Activated T-helper 9 cell treated with anti-CD3 and anti-CD28 coated beads, Interleukin-2, amount 50 U/mL, for 16 hours (primary cell): ENCODE measurements around the gene MR1.

Experiments
- DNase-seq: peaks from one replicate; pipeline ENCODE4 v3.0.0-alpha.2; 2020; ENCODE audit warnings: low read depth

The MR1 gene

DNA sequence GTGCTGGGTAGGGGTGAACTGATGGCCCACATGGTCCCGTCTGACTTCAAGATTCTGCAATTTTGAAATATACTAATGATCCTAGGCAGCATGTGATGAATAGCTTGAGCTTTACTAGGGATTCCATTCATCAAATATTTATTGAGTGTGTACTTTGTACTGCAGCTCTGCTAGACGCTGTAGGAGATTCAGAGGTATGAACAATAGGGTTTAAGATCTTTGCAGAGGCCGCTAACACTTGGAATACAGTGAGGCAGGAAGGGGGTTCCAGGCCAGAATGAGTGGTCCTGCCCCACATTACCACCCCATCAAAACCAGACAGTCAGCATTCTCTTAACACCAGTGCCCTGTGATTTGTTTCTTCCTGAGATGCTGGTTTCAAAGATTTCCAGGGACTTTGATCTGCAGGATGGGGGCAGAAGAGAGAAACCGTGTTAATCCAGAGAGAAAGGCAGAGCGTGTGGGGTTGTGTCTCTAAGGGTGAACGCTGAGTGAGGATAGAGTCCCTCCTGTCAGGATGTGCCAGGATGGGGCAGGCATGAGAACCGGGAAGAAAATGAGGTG is 74.6 kb downstream of the MR1 start:
- DNase-seq, result no peak

DNA sequence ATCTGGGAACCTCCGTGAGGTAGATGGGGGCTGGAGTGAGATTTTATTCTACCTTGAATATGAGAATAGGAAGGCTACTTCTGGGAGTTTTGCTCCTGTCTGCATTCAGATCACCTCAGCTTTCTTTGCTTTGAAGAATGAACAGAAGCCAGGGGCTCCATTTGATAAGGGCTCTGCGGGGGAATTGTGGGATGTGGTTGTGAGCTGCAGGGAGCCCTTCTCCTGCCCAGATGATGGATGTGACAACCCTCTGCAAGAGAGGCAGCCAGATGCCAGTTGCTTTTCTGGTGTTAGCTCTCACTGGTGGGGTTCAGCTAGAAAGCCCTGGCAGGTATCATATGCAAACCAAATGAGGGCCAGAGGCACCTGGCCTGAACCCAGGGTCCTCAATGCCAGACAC is 76.2 kb downstream of the MR1 start:
- no peak for DNase-seq
